Measurements from ENCODE around the gene HSPB8. TPM values are rescaled to one million over a fixed set of nuclear protein-coding genes. Genes with fewer than 3 reads are reported as not detected.

The HSPB8 gene
- total RNA-seq, 1 donor from 2014 or later: 54.6 TPM

DNA sequence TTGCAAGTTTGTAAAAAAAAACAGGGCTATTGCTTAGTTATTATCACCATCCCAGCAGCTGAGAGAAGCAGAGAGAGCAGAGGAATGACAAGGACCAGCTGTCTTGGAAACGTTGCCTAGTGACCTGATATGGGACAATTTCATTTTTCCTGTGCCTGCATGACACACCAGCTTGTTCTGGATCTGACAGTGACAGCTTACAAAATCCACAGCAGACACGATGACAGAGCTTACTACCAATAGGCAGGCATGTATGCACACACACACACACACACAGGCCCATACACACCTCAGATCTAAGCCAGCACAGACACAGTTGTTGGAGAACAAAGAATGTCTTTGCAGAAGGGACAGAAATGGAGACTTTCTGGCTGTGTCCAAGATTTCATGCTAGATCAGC lies 25.4 kb downstream of the HSPB8 start:
- TF ChIP-seq, protein P1, sequence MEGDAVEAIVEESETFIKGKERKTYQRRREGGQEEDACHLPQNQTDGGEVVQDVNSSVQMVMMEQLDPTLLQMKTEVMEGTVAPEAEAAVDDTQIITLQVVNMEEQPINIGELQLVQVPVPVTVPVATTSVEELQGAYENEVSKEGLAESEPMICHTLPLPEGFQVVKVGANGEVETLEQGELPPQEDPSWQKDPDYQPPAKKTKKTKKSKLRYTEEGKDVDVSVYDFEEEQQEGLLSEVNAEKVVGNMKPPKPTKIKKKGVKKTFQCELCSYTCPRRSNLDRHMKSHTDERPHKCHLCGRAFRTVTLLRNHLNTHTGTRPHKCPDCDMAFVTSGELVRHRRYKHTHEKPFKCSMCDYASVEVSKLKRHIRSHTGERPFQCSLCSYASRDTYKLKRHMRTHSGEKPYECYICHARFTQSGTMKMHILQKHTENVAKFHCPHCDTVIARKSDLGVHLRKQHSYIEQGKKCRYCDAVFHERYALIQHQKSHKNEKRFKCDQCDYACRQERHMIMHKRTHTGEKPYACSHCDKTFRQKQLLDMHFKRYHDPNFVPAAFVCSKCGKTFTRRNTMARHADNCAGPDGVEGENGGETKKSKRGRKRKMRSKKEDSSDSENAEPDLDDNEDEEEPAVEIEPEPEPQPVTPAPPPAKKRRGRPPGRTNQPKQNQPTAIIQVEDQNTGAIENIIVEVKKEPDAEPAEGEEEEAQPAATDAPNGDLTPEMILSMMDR (IDR thresholded peaks at IDR 0.05; ENCODE audit: insufficient read depth, low read depth, low read length): no peak
- TF ChIP-seq EZH2 (IDR thresholded peaks at IDR 0.05; ENCODE audit: insufficient read depth, low read length): no peak
- Mint-ChIP-seq H3K4me3 (ENCODE audit: unreplicated experiment) (no peak overlapping the region), H3K27me3 (ENCODE audit: low read depth, unreplicated experiment) (peaks cover 25% of the 10 kb centered on the region), H3K27ac (ENCODE audit: unreplicated experiment) (no peak overlapping the region), H3K4me1 (ENCODE audit: low read depth, unreplicated experiment) (peaks cover 2% of the 10 kb centered on the region), H3K9me3 (ENCODE audit: unreplicated experiment) (no peaks in the 10 kb centered on the region), H3K36me3 (ENCODE audit: low read depth, unreplicated experiment) (no peaks in the 10 kb centered on the region)
- no peak overlapping the region for H3K9ac ChIP-seq (ENCODE audit: low read length)
- no peak for DNase-seq (ENCODE audit: low read depth)
- H3K27ac ChIP-seq (ENCODE audit: low read depth, low read length): no peak overlapping the region
- no peaks in the 10 kb centered on the region for H3K79me2 ChIP-seq (ENCODE audit: insufficient read depth, low read length)
- H3K4me3 ChIP-seq (ENCODE audit: insufficient read depth, low read depth, low read length): no peak overlapping the region
- H3K36me3 ChIP-seq (ENCODE audit: insufficient read depth, low read length): no peaks in the 10 kb centered on the region
- H3K27me3 ChIP-seq (ENCODE audit: insufficient read depth, low read length): no peaks in the 10 kb centered on the region
- no peaks in the 10 kb centered on the region for H3K9me3 ChIP-seq (ENCODE audit: insufficient read depth, low read depth, low read length)
- no peaks in the 10 kb centered on the region for H3K4me1 ChIP-seq (ENCODE audit: insufficient read depth, low read length)
- FAIRE-seq: no peak
- H3K4me2 ChIP-seq (ENCODE audit: low read length): no peak overlapping the region
- no peaks in the 10 kb centered on the region for H4K20me1 ChIP-seq (ENCODE audit: insufficient read depth, low read length)
- no peak overlapping the region for H2AFZ ChIP-seq (ENCODE audit: low read depth, low read length)

- Histone ChIP-seq H3K4me3 (ENCODE audit: insufficient read depth, low read depth, low read length) (no peak overlapping the region), H3K9ac (ENCODE audit: low read length) (no peak overlapping the region), H3K27me3 (ENCODE audit: insufficient read depth, low read length) (no peaks in the 10 kb centered on the region), H3K9me3 (ENCODE audit: insufficient read depth, low read depth, low read length) (no peaks in the 10 kb centered on the region), H3K4me2 (ENCODE audit: low read length) (no peak overlapping the region), H3K27ac (ENCODE audit: low read depth, low read length) (no peak overlapping the region), H3K4me1 (ENCODE audit: insufficient read depth, low read length) (no peaks in the 10 kb centered on the region), H2AFZ (ENCODE audit: low read depth, low read length) (no peak overlapping the region), H3K79me2 (ENCODE audit: insufficient read depth, low read length) (no peaks in the 10 kb centered on the region), H3K36me3 (ENCODE audit: insufficient read depth, low read length) (no peaks in the 10 kb centered on the region), H4K20me1 (ENCODE audit: insufficient read depth, low read length) (no peaks in the 10 kb centered on the region)
- DNase-seq (ENCODE audit: low read depth) (no peak), FAIRE-seq (no peak)
- peaks cover 2% of the 10 kb centered on the region for H3K4me1 Mint-ChIP-seq (ENCODE audit: low read depth, unreplicated experiment)
- TF ChIP-seq, protein P1 (IDR thresholded peaks at IDR 0.05; ENCODE audit: insufficient read depth, low read depth, low read length): no peak
- no peak for TF ChIP-seq EZH2 (IDR thresholded peaks at IDR 0.05; ENCODE audit: insufficient read depth, low read length)
- no peak overlapping the region for H3K4me3 Mint-ChIP-seq (ENCODE audit: unreplicated experiment)
- H3K27me3 Mint-ChIP-seq (ENCODE audit: low read depth, unreplicated experiment): peaks cover 25% of the 10 kb centered on the region
- no peaks in the 10 kb centered on the region for H3K9me3 Mint-ChIP-seq (ENCODE audit: unreplicated experiment)
- no peaks in the 10 kb centered on the region for H3K36me3 Mint-ChIP-seq (ENCODE audit: low read depth, unreplicated experiment)
- no peak overlapping the region for H3K27ac Mint-ChIP-seq (ENCODE audit: unreplicated experiment)
Measured at GRCh38 chr12:119204671-119205285, 26.0 kb downstream of the HSPB8 start.

DNA sequence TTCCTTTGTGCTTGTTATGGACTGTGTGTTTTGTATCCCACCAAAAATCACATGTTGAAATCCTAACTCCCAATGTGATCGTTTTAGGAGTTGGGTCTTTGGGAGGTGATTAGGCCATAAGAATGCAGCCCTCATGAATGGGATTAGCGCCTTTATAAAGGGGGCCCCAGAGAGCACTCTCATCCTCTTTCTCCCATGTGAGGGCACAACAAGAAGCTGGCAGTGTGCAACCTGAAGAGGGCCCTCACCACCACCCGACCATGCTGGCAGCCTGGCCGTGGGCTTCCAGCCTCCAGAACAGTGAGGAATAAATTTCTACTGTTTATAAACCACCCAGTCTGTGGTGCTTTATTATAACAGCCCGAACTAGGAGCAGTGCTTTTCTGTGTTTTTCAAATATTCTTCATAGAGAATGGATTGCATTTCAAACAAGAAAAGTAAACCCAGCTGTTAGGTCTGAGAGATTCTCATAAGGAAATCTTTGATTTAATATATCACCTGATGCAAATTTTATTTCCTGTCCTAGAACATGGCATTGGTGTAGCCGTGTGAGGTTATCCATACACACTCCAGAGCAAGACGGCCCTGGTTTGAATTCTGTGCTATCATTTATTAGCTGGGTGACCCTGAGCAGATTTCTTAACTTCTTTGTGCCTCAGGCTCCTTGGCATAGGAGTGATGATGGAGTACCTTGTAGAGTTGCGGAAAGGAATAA lies 27.8 kb downstream of the HSPB8 start:
- Histone ChIP-seq H3K9me3 (ENCODE audit: insufficient read depth, low read depth, low read length) (no peaks in the 10 kb centered on the region), H3K4me1 (ENCODE audit: insufficient read depth, low read length) (no peaks in the 10 kb centered on the region), H3K27me3 (ENCODE audit: insufficient read depth, low read length) (no peaks in the 10 kb centered on the region), H3K4me3 (ENCODE audit: insufficient read depth, low read depth, low read length) (no peak overlapping the region), H2AFZ (ENCODE audit: low read depth, low read length) (no peak overlapping the region), H3K4me2 (ENCODE audit: low read length) (no peak overlapping the region), H3K79me2 (ENCODE audit: insufficient read depth, low read length) (no peaks in the 10 kb centered on the region), H3K27ac (ENCODE audit: low read depth, low read length) (no peak overlapping the region), H3K36me3 (ENCODE audit: insufficient read depth, low read length) (no peaks in the 10 kb centered on the region), H3K9ac (ENCODE audit: low read length) (no peak overlapping the region), H4K20me1 (ENCODE audit: insufficient read depth, low read length) (no peaks in the 10 kb centered on the region)
- no peak for DNase-seq (ENCODE audit: low read depth)
- FAIRE-seq: no peak
- TF ChIP-seq, protein P1 (IDR thresholded peaks at IDR 0.05; ENCODE audit: insufficient read depth, low read depth, low read length): no peak
- TF ChIP-seq EZH2 (IDR thresholded peaks at IDR 0.05; ENCODE audit: insufficient read depth, low read length): no peak
- no peaks in the 10 kb centered on the region for H3K9me3 Mint-ChIP-seq (ENCODE audit: unreplicated experiment)
- H3K36me3 Mint-ChIP-seq (ENCODE audit: low read depth, unreplicated experiment): no peaks in the 10 kb centered on the region
- peaks cover 21% of the 10 kb centered on the region for H3K27me3 Mint-ChIP-seq (ENCODE audit: low read depth, unreplicated experiment)
- H3K27ac Mint-ChIP-seq (ENCODE audit: unreplicated experiment): no peak overlapping the region
- no peaks in the 10 kb centered on the region for H3K4me1 Mint-ChIP-seq (ENCODE audit: low read depth, unreplicated experiment)
- no peak overlapping the region for H3K4me3 Mint-ChIP-seq (ENCODE audit: unreplicated experiment)
